SU-DHL-6 (cell line): ENCODE data around the gene TUBGCP6.

Experiments used
- H2AFZ ChIP-seq: fragments of 200-600 bp; sonication (generic); 2 replicates; pipeline ENCODE4 v1.6.1; 2014; ENCODE audit warnings: low read depth, mild to moderate bottlenecking, moderate library complexity, mixed read lengths, antibody characterized with exemption, low read length; ENCODE audit not compliant: severe bottlenecking
- H3F3A ChIP-seq: fragments of 200-600 bp; shearing (Covaris generic); 2 replicates; pipeline ENCODE4 v1.6.0; 2016; ENCODE audit warnings: antibody characterized with exemption, mild to moderate bottlenecking; ENCODE audit not compliant: insufficient read depth
- H3K27ac ChIP-seq: fragments of 200-600 bp; sonication (generic); 2 replicates; pipeline ENCODE4 v1.5.1; 2016; ENCODE audit warnings: low read depth, mild to moderate bottlenecking, low read length, moderate library complexity, mixed read lengths
- H3K27me3 ChIP-seq: fragments of 200-600 bp; sonication (generic), shearing (Covaris generic); 2 replicates; pipeline ENCODE4 v1.6.0; 2014; ENCODE audit warnings: mild to moderate bottlenecking, low read length
- H3K36me3 ChIP-seq: fragments of 200-600 bp; sonication (generic); 2 replicates; pipeline ENCODE4 v1.6.1; 2014; ENCODE audit warnings: mild to moderate bottlenecking, low read length, mixed read lengths
- H3K4me2 ChIP-seq: fragments of 300-600, 200-600 bp; shearing (Covaris generic), sonication (generic); 2 replicates; pipeline ENCODE4 v1.6.0; 2014; ENCODE audit warnings: low read length, low read depth, mild to moderate bottlenecking; ENCODE audit not compliant: poor library complexity, severe bottlenecking
- H3K4me3 ChIP-seq: fragments of 200-600 bp; sonication (generic); 2 replicates; pipeline ENCODE4 v1.5.1; 2014; ENCODE audit warnings: antibody characterized with exemption, low read length, mild to moderate bottlenecking, mixed read lengths; ENCODE audit not compliant: insufficient read depth, poor library complexity, severe bottlenecking
- H3K79me2 ChIP-seq: fragments of 200-600 bp; sonication (generic); 2 replicates; pipeline ENCODE4 v1.6.1; 2014; ENCODE audit warnings: mild to moderate bottlenecking, low read length, moderate library complexity; ENCODE audit not compliant: insufficient read depth
- H3K9ac ChIP-seq: fragments of 200-600 bp; sonication (generic); 2 replicates; pipeline ENCODE4 v1.7.0; 2014; ENCODE audit warnings: mild to moderate bottlenecking, low read length
- H3K9me2 ChIP-seq: fragments of 200-600 bp; sonication (generic); replicated peaks from 2 replicates; pipeline ENCODE4 v1.6.1; 2014; ENCODE audit warnings: low read length; ENCODE audit not compliant: insufficient read depth
- H3K9me3 ChIP-seq: fragments of 200-600 bp; sonication (generic); 2 replicates; pipeline ENCODE4 v1.6.1; 2014; ENCODE audit warnings: low read length, mixed read lengths; ENCODE audit not compliant: insufficient read depth
- H4K20me1 ChIP-seq: fragments of 200-600 bp; sonication (generic); 2 replicates; pipeline ENCODE4 v1.6.1; 2014; ENCODE audit warnings: low read depth, mild to moderate bottlenecking, antibody characterized with exemption, low read length, moderate library complexity, mixed read lengths
- CTCF ChIP-seq: fragments of 200-600 bp; sonication (generic); IDR thresholded peaks from one replicate; pipeline ENCODE4 v1.5.1; 2017; ENCODE audit warnings: antibody characterized with exemption, mild to moderate bottlenecking, low read length, moderate library complexity; ENCODE audit not compliant: insufficient read depth, poor library complexity, severe bottlenecking
- EZH2phosphoT487 ChIP-seq: fragments of 200-600 bp; sonication (generic), shearing (Covaris generic); conservative IDR thresholded peaks from 2 replicates; pipeline ENCODE4 v1.6.1; 2018; ENCODE audit warnings: mild to moderate bottlenecking, antibody characterized with exemption, low read length, moderate library complexity, mixed read lengths

The TUBGCP6 gene

GRCh38 chr22:50267591-50268390 is 23.0 kb upstream of the TUBGCP6 start:
- no peak overlapping the region for H3K4me3 ChIP-seq
- no peak overlapping the region for H3K4me2 ChIP-seq
- no peaks in the 10 kb centered on the region for H3F3A ChIP-seq
- no peaks in the 10 kb centered on the region for H3K27me3 ChIP-seq
- no peak overlapping the region for H3K27ac ChIP-seq
- no peaks in the 10 kb centered on the region for H3K36me3 ChIP-seq
- no peaks in the 10 kb centered on the region for H3K79me2 ChIP-seq
- no peak overlapping the region for H3K9ac ChIP-seq
- no peaks in the 10 kb centered on the region for H3K9me3 ChIP-seq
- no peak for TF ChIP-seq EZH2phosphoT487
- TF ChIP-seq CTCF, result no peak
- no peaks in the 10 kb centered on the region for H3K9me2 ChIP-seq
- no peaks in the 10 kb centered on the region for H4K20me1 ChIP-seq
- H2AFZ ChIP-seq, result no peak overlapping the region

- no peak overlapping the region for H3K4me2 ChIP-seq
- no peak overlapping the region for H3K4me3 ChIP-seq
Measured at GRCh38 chr22:50266994-50267393, 22.2 kb upstream of the TUBGCP6 start.

GRCh38 chr22:50264946-50265669 is 20.3 kb upstream of the TUBGCP6 start:
- no peak overlapping the region for H3K9ac ChIP-seq
- no peak overlapping the region for H3K27ac ChIP-seq
- H2AFZ ChIP-seq, result no peak overlapping the region
- no peak for TF ChIP-seq CTCF
- TF ChIP-seq EZH2phosphoT487, result no peak
- H3F3A ChIP-seq, result no peaks in the 10 kb centered on the region
- H3K9me3 ChIP-seq, result no peaks in the 10 kb centered on the region
- H3K27me3 ChIP-seq, result no peaks in the 10 kb centered on the region
- H3K79me2 ChIP-seq, result no peaks in the 10 kb centered on the region
- H3K36me3 ChIP-seq, result no peaks in the 10 kb centered on the region
- no peaks in the 10 kb centered on the region for H3K9me2 ChIP-seq
- no peak overlapping the region for H3K4me2 ChIP-seq
- H3K4me3 ChIP-seq, result no peak overlapping the region
- H4K20me1 ChIP-seq, result no peaks in the 10 kb centered on the region

More at GRCh38 chr22:50266994-50267393, 22.2 kb upstream of the TUBGCP6 start:
- H3K9me3 ChIP-seq, result no peaks in the 10 kb centered on the region
- H3K36me3 ChIP-seq, result no peaks in the 10 kb centered on the region
- no peak overlapping the region for H2AFZ ChIP-seq
- no peaks in the 10 kb centered on the region for H3K9me2 ChIP-seq
- no peak for TF ChIP-seq EZH2phosphoT487
- TF ChIP-seq CTCF, result no peak
- no peaks in the 10 kb centered on the region for H3K79me2 ChIP-seq
- no peak overlapping the region for H3K27ac ChIP-seq
- no peak overlapping the region for H3K9ac ChIP-seq
- H3F3A ChIP-seq, result no peaks in the 10 kb centered on the region
- H4K20me1 ChIP-seq, result no peaks in the 10 kb centered on the region
- no peaks in the 10 kb centered on the region for H3K27me3 ChIP-seq
